ENCODE data around the gene TIRAP. TPM values are rescaled to one million over a fixed set of nuclear protein-coding genes. Genes with fewer than 3 reads are reported as not detected.
"Not testable (repeated sequence)": the region's sequence is repeated elsewhere in the genome, so short reads cannot be mapped to it uniquely, and the experiment has no call there.

Gene TIRAP
- total and polyA plus RNA-seq, 11 donors, result 4.0 to 9.5 (median 6.1) TPM

DNA sequence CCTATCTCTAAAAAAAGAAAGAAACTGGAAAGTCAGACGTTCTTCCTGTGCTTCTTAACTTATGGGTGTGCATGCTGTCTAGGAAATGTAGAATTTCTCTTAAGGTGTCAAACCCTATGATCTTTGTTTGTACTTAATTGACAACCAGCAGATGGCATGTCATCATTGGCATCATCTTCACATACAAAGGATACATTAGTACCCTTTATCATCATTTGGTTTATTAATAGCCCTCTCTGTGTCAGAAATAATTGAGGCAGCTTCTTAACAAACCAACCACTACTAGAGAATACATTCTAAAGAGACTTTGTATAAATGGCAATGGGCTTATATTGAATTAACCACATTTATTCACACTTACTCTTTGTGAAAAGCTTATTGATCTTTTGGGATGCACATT is 28.1 kb upstream of the TIRAP start:
- Histone ChIP-seq H3K4me3 (no peak overlapping the region), H3K36me3 (peaks cover 3 to 88% (median 73%) of the 10 kb centered on the region in 9 donors), H3K4me1 (peaks cover 0 to 9% (median 0%) of the 10 kb centered on the region in 12 donors), H3K27me3 (no peaks in the 10 kb centered on the region), H3K27ac (no peak overlapping the region), H3K9me3 (no peaks in the 10 kb centered on the region)
- 43 to 59% (median 51%) methylated on average over 1 of the region's 1 CpG for WGBS, 4 donors
- ATAC-seq, result no peak
- intact Hi-C loops (cut with DNase I), result no loop called here
- no peak for DNase-seq
- no peak for TF ChIP-seq POLR2A (IDR thresholded peaks at IDR 0.05)
- TF ChIP-seq, protein P1, sequence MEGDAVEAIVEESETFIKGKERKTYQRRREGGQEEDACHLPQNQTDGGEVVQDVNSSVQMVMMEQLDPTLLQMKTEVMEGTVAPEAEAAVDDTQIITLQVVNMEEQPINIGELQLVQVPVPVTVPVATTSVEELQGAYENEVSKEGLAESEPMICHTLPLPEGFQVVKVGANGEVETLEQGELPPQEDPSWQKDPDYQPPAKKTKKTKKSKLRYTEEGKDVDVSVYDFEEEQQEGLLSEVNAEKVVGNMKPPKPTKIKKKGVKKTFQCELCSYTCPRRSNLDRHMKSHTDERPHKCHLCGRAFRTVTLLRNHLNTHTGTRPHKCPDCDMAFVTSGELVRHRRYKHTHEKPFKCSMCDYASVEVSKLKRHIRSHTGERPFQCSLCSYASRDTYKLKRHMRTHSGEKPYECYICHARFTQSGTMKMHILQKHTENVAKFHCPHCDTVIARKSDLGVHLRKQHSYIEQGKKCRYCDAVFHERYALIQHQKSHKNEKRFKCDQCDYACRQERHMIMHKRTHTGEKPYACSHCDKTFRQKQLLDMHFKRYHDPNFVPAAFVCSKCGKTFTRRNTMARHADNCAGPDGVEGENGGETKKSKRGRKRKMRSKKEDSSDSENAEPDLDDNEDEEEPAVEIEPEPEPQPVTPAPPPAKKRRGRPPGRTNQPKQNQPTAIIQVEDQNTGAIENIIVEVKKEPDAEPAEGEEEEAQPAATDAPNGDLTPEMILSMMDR (IDR thresholded peaks at IDR 0.05), result no peak

DNA sequence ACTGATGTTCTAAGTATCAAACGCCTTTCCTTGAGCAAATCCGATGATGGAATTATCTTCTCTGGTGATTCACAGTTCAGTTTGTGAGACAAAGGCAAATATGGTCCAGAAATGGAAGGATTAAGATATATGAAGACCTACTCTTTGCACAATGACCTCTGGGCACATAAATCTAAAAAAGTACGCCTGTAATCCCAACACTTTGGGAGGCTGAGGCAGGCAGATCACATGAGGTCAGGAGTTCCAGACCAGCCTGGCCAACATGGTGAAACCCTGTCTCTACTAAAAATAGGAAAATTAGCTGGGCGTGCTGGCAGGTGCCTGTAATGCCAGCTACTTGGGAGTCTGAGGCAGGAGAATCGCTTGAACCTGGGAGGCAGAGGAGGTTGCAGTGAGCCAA is 27.4 kb upstream of the TIRAP start:
- ATAC-seq; H3K9me3 ChIP-seq; H3K4me3 ChIP-seq; H3K27ac ChIP-seq; DNase-seq; H3K27me3 ChIP-seq; intact Hi-C loops (cut with DNase I): not testable (repeated sequence)
- WGBS, 4 donors, result 83 to 90% (median 87%) methylated on average over 5 of the region's 5 CpGs
- Histone ChIP-seq H3K4me1 (peaks cover 0 to 11% (median 0%) of the 10 kb centered on the region in 12 donors), H3K36me3 (peaks cover 3 to 91% (median 76%) of the 10 kb centered on the region in 9 donors)

- H3K27ac ChIP-seq, result no peak overlapping the region
- peaks cover 0 to 18% (median 0%) of the 10 kb centered on the region in 12 donors for H3K4me1 ChIP-seq
- no peaks in the 10 kb centered on the region for H3K27me3 ChIP-seq
- no peaks in the 10 kb centered on the region for H3K9me3 ChIP-seq
- 92 to 95% (median 94%) methylated on average over 4 of the region's 4 CpGs for WGBS, 4 donors
- intact Hi-C loops (cut with DNase I), result no loop called here
- TF ChIP-seq, protein P1 (IDR thresholded peaks at IDR 0.05), result no peak
- ATAC-seq, result no peak
- DNase-seq, result no peak
- H3K4me3 ChIP-seq, result no peak overlapping the region
- H3K36me3 ChIP-seq, result peaks cover 1 to 90% (median 76%) of the 10 kb centered on the region in 9 donors
Measured at GRCh38 chr11:126256216-126256615, 26.7 kb upstream of the TIRAP start.

DNA sequence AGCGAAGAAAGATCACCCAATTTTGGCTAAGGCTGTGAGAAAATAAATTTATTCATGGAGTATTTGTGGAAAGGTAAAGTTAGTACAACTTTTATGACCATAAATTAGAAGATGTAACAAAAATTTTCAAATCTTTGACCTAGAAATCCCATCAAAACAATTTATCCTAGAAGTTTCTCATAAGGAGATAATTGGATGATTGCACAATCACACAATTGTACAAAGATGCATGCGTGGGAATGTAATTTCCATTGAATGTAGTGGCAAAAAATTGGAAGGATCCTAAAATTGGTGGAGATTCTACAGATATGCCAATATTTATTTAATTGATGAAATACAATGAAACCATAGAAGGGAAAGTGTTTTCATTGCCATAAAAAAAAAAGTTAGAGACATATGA is 25.7 kb upstream of the TIRAP start:
- no peak overlapping the region for H3K4me3 ChIP-seq
- TF ChIP-seq, protein P1 (IDR thresholded peaks at IDR 0.05), result no peak
- no peak for TF ChIP-seq POLR2A (IDR thresholded peaks at IDR 0.05)
- DNase-seq (no peak), ATAC-seq (no peak)
- no peaks in the 10 kb centered on the region for H3K27me3 ChIP-seq
- 88 to 99% (median 93%) methylated on average over 2 of the region's 2 CpGs for WGBS, 4 donors
- H3K4me1 ChIP-seq, result peaks cover 0 to 19% (median 0%) of the 10 kb centered on the region in 12 donors
- no peaks in the 10 kb centered on the region for H3K9me3 ChIP-seq
- intact Hi-C loops (cut with DNase I), result no loop called here
- no peak overlapping the region for H3K27ac ChIP-seq
- H3K36me3 ChIP-seq, result peaks cover 0 to 91% (median 78%) of the 10 kb centered on the region in 9 donors

DNA sequence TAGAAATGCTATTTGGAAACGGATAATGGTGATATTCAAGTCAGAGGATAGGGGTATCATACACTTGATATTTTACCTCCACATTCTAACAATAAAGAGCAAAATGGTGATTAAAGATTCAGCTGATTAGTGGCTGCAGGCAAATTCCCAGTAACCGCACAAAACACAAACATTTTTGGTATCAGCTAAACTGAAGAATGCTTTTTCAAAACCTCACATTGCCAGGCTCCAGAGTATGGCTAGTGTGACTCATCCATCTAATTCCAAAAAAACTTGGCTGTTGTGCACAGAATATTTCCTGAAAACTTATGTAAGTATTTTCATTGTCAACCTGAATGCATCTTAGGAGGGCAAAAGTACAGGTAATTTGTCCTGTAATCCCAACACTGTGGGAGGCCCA is 25.1 kb upstream of the TIRAP start:
- DNase-seq (no peak), ATAC-seq (no peak)
- Histone ChIP-seq H3K4me1 (peaks cover 0 to 19% (median 0%) of the 10 kb centered on the region in 12 donors), H3K27ac (no peak overlapping the region), H3K4me3 (no peak overlapping the region), H3K27me3 (no peaks in the 10 kb centered on the region), H3K9me3 (no peaks in the 10 kb centered on the region), H3K36me3 (peaks cover 0 to 92% (median 78%) of the 10 kb centered on the region in 9 donors)
- WGBS, 4 donors, result 92 to 98% (median 93%) methylated on average over 2 of the region's 2 CpGs
- TF ChIP-seq, protein P1 (IDR thresholded peaks at IDR 0.05), result no peak
- TF ChIP-seq POLR2A (IDR thresholded peaks at IDR 0.05), result no peak
- intact Hi-C loops (cut with DNase I), result no loop called here

Data from heart left ventricle (tissue), 16 donors.